HEK293T (cell line): ENCODE data around the gene TAOK1.
A peak's percentile ranks its signal among the peaks of the same experiment; 100 is the strongest.

Experiments used
- CTCF ChIA-PET: fragments of 350-600 bp; formaldehyde crosslinking; extraction: SDS; loops from one replicate; lab custom pipeline; 2021; ENCODE audit warnings: antibody characterized with exemption, inconsistent platforms; lab: Yijun Ruan, JAX
- POLR2A ChIA-PET: fragments of 350-600 bp; formaldehyde crosslinking; extraction: SDS; loops from one replicate; lab custom pipeline; 2020; ENCODE audit warnings: antibody characterized with exemption, inconsistent platforms; lab: Yijun Ruan, JAX
- DNase-seq: peaks from one replicate; pipeline ENCODE4 v3.0.0; 2012; ENCODE audit warnings: mixed read lengths; ENCODE audit errors: extremely low spot score
- ARNT ChIP-seq: fragments of 450-650 bp; IDR thresholded peaks from 2 replicates; pipeline ENCODE4 v1.6.1; 2017; ENCODE audit warnings: mild to moderate bottlenecking
- BHLHE40 ChIP-seq: fragments of 450-650 bp; IDR thresholded peaks from 2 replicates; pipeline ENCODE4 v1.6.1; 2016; ENCODE audit warnings: mild to moderate bottlenecking, moderate library complexity, borderline replicate concordance
- CTBP1 ChIP-seq: fragments of 450-650 bp; IDR thresholded peaks from 2 replicates; pipeline ENCODE4 v1.6.1; 2016; ENCODE audit warnings: borderline replicate concordance
- ELF4 ChIP-seq: fragments of 450-650 bp; IDR thresholded peaks from 2 replicates; pipeline ENCODE4 v1.6.1; 2017; ENCODE audit warnings: antibody characterized with exemption
- FOXA1 ChIP-seq: fragments of 450-650 bp; IDR thresholded peaks from 2 replicates; pipeline ENCODE4 v1.6.1; 2016; ENCODE audit warnings: mild to moderate bottlenecking
- FOXK2 ChIP-seq: fragments of 450-650 bp; IDR thresholded peaks from 2 replicates; pipeline ENCODE4 v1.6.1; 2016; ENCODE audit warnings: mild to moderate bottlenecking
- FOXM1 ChIP-seq: fragments of 450-650 bp; IDR thresholded peaks from 2 replicates; pipeline ENCODE4 v1.6.1; 2017; ENCODE audit warnings: mild to moderate bottlenecking, borderline replicate concordance
- HDGF ChIP-seq: fragments of 450-650 bp; IDR thresholded peaks from 2 replicates; pipeline ENCODE4 v1.6.1; 2017; ENCODE audit warnings: antibody characterized with exemption, borderline replicate concordance
- L3MBTL2 ChIP-seq: fragments of 450-650 bp; conservative IDR thresholded peaks from 2 replicates; pipeline ENCODE4 v1.6.1; 2016; ENCODE audit warnings: mild to moderate bottlenecking
- LEF1 ChIP-seq: fragments of 450-650 bp; IDR thresholded peaks from 2 replicates; pipeline ENCODE4 v1.6.1; 2017; ENCODE audit warnings: mild to moderate bottlenecking, borderline replicate concordance
- NFRKB ChIP-seq: fragments of 450-650 bp; IDR thresholded peaks from 2 replicates; pipeline ENCODE4 v1.6.1; 2016; ENCODE audit warnings: mild to moderate bottlenecking, moderate library complexity
- SP1 ChIP-seq: fragments of 450-650 bp; IDR thresholded peaks from 2 replicates; pipeline ENCODE4 v1.6.1; 2017
- SUZ12 ChIP-seq: fragments of 450-650 bp; IDR thresholded peaks from 2 replicates; pipeline ENCODE4 v1.6.1; 2016; ENCODE audit warnings: mild to moderate bottlenecking
- TARDBP ChIP-seq: fragments of 450-650 bp; IDR thresholded peaks from 2 replicates; pipeline ENCODE4 v1.6.1; 2016
- ZNF384 ChIP-seq: fragments of 450-650 bp; IDR thresholded peaks from 2 replicates; pipeline ENCODE4 v1.6.1; 2016
- TF ChIP-seq, protein P1 (sequence below): fragments of 450-650 bp; IDR thresholded peaks from 2 replicates; pipeline ENCODE4 v1.6.1; 2016

TAOK1 gene

DNA sequence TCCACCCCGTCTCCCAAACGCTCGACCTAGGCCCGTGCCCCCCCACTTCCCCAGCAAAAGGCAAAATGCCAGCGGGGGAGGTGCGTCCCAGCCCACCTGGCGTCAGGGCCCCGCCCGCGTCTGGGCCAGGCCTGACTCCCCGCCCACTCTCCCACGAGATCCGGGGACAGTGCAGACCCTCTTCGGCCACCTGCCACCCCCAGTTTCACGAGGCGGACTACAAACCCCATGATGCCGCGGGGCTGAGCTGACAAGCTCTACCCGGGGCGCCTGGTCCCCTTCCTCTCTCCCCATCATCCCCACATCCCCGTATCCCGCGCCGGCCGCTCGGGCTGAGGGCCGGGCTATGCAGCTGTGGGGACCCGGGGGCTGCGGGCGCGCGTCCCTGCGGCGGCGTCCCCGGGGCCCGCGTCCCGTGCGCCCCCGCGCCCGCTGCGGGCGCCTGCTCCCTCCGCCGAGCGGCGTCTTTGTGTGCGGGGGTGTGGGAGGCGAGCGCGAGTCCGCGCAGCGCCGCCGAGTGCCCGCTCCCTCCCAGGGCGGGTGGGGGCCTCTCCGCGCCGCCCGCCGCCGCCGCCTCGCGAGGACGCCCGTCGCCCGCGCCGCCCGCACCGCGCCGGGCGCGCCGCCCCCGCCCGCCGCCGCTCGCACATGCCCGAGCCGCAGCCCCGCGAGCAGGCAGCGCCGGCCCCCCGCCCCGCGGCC lies 202.8 kb downstream of the TAOK1 start, which contains the start of gene ANKRD13B:
TSS of gene ANKRD13B (plus strand) at position 283 of the 702 bp plus-strand sequence. CDS start 490 bp downstream, outside the sequence.
- ChIA-PET POLR2A (interaction anchor here (0.8 to 3.0 kb wide), 14 partner anchors 8 to 500 kb away, joined by 3 to 32 read pairs (median 6); partner anchors contain the start of genes ABHD15, CORO6 and TP53I13), CTCF (interaction anchor here (0.7 to 3.0 kb wide), 11 partner anchors 12 to 493 kb away, joined by 3 to 26 read pairs (median 4); no protein-coding TSS in a partner anchor)
- DNase-seq = no peak
- TF ChIP-seq, protein P1, sequence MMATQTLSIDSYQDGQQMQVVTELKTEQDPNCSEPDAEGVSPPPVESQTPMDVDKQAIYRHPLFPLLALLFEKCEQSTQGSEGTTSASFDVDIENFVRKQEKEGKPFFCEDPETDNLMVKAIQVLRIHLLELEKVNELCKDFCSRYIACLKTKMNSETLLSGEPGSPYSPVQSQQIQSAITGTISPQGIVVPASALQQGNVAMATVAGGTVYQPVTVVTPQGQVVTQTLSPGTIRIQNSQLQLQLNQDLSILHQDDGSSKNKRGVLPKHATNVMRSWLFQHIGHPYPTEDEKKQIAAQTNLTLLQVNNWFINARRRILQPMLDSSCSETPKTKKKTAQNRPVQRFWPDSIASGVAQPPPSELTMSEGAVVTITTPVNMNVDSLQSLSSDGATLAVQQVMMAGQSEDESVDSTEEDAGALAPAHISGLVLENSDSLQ = no peak
- TF ChIP-seq ARNT (no peak), ELF4 (no peak), FOXM1 (0 out of 2 replicates have a peak, but pooled peaks have one; percentile 33)

DNA sequence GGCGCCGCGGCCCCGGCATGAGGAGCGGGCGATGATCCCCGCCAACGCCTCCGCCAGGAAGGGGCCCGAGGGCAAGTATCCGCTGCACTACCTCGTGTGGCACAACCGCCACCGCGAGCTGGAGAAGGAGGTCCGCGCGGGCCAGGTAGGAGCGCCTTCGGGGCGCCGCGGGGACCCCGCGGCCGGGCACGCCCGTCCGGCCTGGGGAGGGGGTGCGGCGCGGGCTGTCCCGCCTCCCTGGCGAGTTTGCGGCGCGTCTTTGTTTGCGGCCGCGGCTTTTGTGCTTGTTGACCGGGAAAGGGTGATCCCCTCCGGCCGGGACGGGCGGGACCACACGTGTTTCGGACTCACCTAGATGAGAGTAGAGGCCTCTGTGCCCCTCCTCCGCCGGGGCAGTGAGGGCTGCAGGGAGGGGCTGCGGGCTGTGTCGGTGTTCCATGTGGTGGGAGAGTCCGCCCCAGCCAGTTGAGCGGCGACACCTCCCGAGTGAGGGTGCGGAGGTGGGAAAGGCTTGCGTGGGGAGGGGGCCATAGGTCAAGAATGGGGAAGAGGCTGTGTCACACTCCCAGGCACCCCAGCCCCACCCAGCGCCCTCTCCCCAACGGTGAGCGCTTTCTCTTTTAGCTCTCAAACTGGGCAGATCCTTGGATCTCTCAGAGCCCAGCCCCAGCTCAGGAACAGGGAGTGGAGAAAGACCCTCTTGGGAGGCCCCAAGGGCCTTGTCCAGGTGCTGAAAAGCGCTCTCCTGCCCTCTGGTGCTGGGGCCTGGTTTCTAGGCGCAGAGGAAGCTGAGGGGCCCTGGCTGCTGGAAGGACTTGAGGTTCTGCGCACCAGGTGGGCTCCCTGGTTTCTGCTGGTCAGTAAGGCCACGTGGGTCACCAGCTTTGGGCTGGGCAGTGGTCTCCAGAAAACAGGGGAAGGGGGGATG lies 203.7 kb downstream of the TAOK1 start:
- no peak for DNase-seq
- POLR2A ChIA-PET = interaction anchor here (0.9 to 3.0 kb wide), 7 partner anchors 12 to 224 kb away, joined by 3 to 32 read pairs (median 12); partner anchors contain the start of genes ABHD15, CORO6 and TP53I13
- no peak for TF ChIP-seq LEF1
- TF ChIP-seq ARNT = no peak
- no peak for TF ChIP-seq L3MBTL2
- no peak for TF ChIP-seq FOXK2
- no peak for TF ChIP-seq NFRKB
- TF ChIP-seq, protein P1 = no peak
- TF ChIP-seq ZNF384 = no peak
- CTCF ChIA-PET = interaction anchor here (0.6 to 3.0 kb wide), 9 partner anchors 13 to 374 kb away, joined by 3 to 26 read pairs (median 4); partner anchors contain the start of gene CORO6

DNA sequence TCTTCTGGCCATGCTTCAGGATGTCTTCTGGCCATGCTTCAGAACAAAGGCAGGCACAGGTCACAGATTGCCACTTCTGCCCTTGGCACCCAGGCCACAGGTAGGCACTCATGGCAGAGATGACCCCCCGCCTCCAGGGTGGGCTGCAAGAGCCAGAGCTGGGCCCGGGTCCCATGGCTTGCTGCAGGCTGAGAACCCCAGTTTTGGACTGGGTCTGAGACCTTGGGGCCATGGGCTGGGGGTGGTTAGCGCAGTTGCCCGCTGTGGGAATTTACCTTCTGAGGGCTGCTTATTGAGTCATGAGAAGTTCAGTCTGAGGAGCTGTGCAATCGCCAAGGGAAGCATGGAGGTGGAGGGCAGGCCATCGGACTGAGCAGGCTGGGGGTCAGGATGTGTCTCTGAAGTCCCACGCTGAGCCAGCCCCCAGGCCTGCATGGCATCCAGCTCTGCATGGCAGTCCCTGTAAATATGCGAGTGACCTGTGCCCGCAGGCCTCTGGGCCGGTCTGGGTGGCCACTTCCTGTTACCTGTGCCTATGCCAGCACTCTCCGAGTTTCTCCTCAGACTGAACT lies 204.4 kb downstream of the TAOK1 start:
- TF ChIP-seq NFRKB (no peak), ARNT (no peak), ELF4 (no peak), HDGF (no peak), L3MBTL2 (no peak), TARDBP (no peak), FOXM1 (no peak), SUZ12 (no peak)
- DNase-seq = no peak
- ChIA-PET CTCF (interaction anchor here (0.6 to 1.2 kb wide), 4 partner anchors 26 to 375 kb away, joined by 3 to 4 read pairs (median 4); partner anchors contain the start of gene CORO6), POLR2A (interaction anchor here (0.9 to 1.1 kb wide), 2 partner anchors 14 to 225 kb away, joined by 3 to 5 read pairs; no protein-coding TSS in a partner anchor)

DNA sequence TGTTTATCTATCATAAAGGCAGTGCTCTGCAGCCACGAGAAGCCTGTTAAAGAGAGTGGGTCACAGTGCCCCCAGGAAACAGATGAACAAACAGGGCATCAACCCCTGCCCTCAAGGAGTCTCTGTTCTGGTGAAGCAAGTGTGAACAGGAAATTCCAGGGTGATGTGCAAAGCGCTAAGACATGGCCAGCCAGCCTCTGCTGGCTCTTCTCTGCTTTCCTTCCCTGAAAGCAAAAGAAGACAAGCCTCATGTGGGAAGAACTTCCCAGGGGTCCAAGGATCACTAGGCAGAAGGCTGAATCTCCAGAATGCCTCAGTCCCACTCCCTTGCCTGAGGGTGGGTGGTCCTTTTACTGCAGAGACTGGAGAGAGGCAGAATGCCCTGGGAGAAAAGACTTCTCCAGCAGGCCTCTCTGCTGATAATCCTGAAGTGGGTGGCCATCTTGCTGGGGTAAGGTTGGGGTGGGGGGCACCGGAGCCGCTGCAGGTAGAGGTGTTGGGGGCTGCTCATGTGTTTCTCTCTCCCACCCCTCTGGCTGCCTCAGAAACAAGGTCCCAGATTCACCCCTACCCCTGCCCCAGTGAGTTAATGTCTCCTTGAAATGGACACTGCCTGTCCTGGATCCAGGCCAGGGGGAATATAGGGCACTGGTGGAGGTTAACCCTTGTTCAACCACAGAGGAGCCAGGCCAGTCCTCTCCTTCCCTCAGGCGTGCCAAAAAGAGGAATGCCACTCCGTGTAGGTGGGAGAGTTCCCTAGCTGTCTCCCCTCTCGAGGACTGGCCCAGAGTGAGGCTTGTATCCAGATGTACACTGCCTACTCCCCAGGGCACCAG lies 205.2 kb downstream of the TAOK1 start:
- ChIA-PET CTCF (interaction anchor here (1.0 to 1.2 kb wide), 2 partner anchors 14 to 25 kb away, joined by 3 to 4 read pairs; no protein-coding TSS in a partner anchor), POLR2A (interaction anchor here (1.0 kb wide), 1 partner anchor 29 kb away, joined by 4 read pairs; no protein-coding TSS in a partner anchor)
- TF ChIP-seq CTBP1 = no peak
- TF ChIP-seq L3MBTL2 = no peak
- TF ChIP-seq SUZ12 = no peak
- TF ChIP-seq, protein P1 = no peak
- TF ChIP-seq BHLHE40 = no peak
- TF ChIP-seq HDGF = no peak
- no peak for TF ChIP-seq FOXK2
- TF ChIP-seq SP1 = no peak
- no peak for TF ChIP-seq ARNT
- no peak for TF ChIP-seq ZNF384
- TF ChIP-seq TARDBP = no peak
- no peak for TF ChIP-seq FOXM1
- TF ChIP-seq FOXA1 = no peak
- no peak for TF ChIP-seq LEF1
- TF ChIP-seq NFRKB = no peak
- no peak for TF ChIP-seq ELF4
- no peak for DNase-seq
